GM18870 (cell line): ENCODE results near the gene PDGFRB.

ENCODE experiments used
- ATAC-seq: cut with Tn5 transposase; IDR thresholded peaks from one replicate; pipeline ENCODE4 v1.9.1; 2021; ENCODE audit warnings: moderate library complexity; ENCODE audit not compliant: unreplicated experiment

PDGFRB gene

DNA sequence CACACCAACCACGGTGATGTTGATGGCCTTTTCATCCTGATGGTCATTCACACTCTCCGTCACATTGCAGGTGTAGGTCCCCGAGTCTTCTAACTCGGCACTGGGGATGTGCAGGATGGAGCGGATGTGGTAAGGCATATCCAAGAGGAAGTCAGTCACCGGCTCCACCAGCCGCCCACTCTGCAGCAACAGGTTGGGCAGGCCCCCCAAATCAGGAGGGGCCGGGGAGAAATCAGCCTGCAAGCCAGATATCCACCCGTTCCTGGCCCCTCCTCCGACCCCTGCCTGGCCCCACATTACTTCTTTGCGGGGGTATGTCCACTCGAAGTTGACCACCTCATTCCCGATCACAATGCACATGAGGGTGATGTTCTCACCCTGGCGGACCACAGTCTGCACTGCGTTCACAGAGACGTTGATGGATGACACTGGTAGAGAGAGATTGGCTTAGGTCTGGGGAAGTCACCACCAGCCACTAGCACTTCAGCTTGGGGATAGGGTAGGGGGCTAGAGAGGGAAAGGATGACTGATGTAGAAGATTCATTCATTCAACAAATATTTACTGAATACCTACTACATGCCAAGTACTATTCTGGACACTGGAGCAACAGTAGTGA lies 22.0 kb downstream of the PDGFRB start:
- no peak for ATAC-seq

DNA sequence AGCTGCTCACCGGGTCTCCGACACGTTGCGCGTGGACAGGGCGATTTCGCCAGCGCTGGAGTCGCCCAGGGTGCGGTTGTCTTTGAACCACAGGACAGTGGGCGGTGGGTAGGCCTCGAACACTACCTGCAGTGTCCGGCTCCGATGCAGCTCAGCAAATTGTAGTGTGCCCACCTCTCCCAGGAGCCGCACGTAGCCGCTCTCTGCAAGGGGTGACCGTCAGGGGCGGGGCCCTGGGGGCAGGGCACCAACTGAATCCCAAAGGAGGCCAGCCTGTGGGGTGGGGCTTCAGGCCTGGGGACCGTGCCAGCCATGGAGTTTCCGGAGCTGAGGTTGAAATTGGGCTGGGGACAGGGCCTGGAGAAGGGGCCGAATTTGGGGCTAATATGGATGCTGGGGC lies 22.9 kb downstream of the PDGFRB start:
- ATAC-seq, result no peak

DNA sequence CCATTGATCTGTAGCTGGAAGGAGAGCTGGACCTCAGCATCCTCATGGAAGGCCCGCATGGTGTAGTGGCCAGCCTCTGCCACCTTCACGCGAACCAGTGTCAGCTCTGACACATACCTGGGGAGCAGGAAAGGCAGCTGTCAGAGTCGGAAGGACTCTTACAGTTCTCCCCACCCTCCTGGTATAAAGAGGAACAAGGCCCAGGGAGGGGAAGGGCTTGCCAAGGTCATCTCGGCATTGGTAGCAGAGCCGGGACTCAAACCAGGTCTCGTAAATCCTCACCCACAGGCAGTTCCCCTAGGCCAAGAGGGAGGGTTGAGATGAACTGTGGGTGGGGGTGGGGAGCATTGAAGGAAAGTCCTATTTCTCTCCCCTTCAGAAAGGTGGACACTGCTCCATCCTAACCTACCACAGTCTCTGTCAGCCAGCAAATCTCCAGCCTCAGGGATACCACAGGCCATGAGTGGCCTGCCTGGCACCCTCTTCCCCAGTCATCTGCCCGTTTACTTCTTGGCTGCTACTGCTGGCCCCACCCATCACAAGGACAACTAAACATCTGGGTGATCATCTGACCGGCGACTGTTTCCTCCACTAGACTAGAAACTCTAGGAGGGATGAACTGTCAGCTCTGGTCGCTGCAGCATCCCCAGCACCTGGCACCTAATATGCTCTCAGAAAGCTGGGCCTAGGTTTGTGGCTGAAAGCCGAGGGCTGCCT lies 23.5 kb downstream of the PDGFRB start:
- no peak for ATAC-seq

DNA sequence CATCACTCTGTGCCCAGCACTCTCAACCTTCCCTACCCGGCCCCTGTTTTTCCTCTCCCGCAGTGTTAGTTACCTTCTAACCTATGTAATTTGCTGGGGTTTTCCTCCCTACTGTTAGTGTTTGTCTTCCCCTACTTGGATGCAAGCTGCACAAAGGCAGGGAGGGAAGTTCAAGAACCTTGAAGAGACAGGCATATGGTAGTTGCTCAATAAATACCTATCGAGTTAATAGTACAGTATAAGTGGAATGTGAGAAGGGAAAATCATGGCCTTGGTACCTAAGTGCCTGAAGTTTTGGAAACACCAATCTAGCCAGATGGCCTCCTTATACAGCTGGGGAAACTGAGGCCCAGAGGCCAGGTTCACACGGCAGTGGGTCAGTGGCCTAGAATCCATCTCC lies 24.2 kb downstream of the PDGFRB start:
- no peak for ATAC-seq

DNA sequence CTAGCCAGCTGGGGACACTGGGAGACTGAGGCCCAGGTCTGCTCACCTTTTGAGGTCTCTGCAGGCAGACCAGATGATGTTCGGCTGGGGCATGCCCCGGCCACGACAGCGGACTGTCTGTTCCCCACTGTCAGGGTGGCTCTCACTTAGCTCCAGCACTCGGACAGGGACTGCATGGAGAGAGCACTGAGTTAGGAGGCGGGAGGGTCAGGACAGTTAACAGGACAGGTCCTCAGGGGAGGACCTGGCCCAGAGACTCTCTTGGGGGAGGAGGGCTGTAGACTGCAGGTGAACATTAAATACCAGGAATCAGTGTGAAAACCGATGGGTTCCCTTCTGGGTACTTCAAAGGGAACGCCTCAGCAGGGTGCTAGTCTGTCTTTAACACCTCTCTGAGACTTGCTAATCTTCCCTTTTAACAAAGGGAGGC lies 25.1 kb downstream of the PDGFRB start:
- no peak for ATAC-seq

GRCh38 chr5:150129813-150130492 lies 25.7 kb downstream of the PDGFRB start:
- ATAC-seq, result no peak

- ATAC-seq, result no peak
Measured at GRCh38 chr5:150129454-150129812, 26.2 kb downstream of the PDGFRB start.

DNA sequence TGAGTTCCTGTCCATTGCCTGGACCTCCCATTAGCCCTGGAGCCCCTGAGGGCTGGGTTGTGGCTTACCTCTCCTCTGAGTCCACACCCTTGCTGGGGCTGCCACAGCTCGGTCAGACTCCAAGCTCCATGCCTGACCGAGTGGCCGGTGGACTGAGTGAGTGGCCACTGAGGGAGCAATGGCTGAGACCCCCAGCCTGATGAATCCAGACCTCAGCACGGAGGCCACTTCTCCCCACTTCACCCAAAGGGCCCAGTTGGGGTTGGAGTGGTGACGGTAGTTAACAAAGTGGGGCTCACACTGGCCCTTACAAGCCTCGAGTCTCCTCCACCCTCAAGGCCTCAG lies 28.8 kb downstream of the PDGFRB start:
- no peak for ATAC-seq

- no peak for ATAC-seq
Measured at GRCh38 chr5:150126199-150126920, 29.3 kb downstream of the PDGFRB start.

GRCh38 chr5:150125334-150125733 lies 30.3 kb downstream of the PDGFRB start:
- ATAC-seq, result no peak

- ATAC-seq, result no peak
Measured at GRCh38 chr5:150124596-150124995, 31.0 kb downstream of the PDGFRB start.

DNA sequence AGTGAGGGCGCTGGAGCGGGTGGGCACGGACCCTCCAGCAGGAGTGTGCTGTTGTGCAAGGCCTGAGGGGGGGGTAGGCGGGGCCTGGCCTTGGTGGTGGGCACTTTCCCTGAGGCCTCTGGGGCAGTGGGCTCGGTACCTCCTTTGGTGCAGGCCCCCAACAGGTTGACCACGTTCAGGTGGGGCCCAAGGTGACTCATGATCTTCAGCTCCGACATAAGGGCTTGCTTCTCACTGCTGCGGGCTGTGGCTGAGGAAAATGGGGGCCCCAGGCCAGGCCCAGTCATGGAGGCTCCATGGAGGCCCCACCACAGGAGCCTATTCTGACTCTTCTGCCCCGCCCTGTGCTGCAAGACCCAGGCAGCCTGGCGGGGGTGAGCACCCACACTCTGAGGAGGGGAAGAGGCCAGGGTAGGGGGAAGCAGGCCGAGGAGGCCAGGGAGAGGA lies 31.5 kb downstream of the PDGFRB start:
- ATAC-seq, result no peak

- ATAC-seq, result no peak
Measured at GRCh38 chr5:150123542-150123941, 32.1 kb downstream of the PDGFRB start.

DNA sequence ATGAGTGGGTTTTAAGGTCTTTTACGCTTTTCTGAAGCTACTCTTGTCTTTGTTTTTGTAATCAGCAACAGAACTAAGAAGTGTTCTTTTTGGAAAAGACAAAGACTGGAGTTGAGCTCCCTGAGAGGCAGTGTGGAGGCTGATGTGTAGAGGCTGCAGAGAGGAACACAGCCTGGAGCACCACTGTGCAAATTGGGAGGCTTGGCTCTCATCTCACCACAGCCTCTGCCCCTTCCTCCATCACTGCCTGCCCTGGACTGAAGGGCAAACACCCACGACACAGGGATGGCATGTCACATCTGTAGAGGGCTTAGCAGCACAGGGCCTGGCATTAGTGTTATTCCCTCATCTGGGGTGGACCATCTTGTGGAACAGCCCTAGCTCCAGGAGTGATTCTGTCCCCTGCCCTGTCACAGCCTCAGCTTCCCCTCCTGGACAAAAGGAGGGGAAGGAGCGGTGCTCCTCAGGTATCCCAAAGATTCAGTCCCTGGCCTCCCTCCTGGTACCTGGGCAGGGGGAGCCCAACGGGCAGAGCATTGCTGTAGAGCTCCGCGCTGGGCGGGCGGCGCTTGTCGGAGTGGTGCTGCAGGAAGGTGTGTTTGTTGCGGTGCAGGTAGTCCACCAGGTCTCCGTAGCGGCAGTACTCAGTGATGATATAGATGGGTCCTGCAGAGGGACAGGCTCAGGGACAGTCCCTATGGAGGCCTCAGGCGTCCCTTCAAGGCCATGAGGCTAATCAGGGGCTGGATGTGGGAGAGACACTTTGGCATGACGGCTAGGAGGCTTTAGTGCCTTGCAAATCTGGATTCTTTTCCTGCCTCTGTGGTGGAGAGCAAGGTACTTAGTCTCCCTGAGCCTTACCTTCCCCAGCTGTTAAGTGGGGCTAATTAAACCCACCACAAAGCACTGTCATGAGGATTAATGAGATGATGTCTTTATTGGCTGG lies 32.8 kb downstream of the PDGFRB start:
- ATAC-seq, result no peak

GRCh38 chr5:150122158-150122510 lies 33.5 kb downstream of the PDGFRB start:
- no peak for ATAC-seq

DNA sequence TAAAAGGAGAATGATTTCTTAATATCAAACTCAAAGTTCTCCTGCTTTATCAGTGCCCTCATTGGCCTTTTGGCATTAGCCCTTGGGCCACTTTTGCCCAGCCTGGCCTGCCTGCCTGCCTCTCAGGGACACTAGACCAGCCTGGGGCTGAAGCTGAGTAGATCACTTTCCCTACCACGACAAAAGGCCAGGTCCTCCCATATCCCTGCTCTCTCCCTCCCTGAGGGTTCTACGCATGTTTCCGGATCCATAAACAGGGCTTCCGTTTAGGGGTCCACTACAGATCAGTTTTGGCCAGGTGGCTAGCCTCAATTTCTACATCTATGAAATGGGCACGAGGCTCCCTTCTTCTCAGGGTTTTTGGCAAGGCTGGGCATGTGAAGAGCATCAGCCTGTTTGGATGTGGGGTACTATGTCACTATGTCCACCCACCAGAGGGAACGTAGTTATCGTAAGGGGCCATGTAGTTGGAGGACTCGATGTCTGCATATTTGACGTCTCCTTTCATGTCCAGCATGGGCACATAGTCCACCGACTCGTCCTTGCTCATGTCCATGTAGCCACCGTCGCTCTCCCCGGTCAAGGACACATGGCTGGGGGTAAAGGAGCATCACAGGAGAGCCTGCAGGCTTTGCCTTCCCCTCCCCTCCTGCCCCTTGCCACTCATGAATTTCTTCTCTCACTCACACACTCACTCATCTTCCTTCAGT lies 34.0 kb downstream of the PDGFRB start:
- no peak for ATAC-seq

- no peak for ATAC-seq
Measured at GRCh38 chr5:150120617-150121447, 34.8 kb downstream of the PDGFRB start.

DNA sequence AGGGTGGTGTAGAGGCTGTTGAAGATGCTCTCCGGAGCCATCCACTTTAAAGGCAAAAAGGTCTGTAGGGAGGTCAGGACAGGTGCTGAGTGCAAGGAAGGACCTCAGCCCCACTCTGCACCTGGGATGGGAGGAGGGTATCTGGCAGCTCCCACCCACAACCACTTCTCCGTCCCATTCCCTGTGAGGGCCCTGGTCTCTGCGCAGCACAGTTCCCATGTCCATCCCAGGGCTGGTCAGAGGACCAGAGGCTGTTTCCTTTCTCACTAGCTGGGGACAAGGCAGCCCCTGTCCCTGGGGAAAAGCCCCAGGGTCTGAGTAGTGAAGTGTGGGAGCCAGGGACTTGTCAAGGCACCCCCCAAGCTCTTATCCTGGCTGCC lies 35.6 kb downstream of the PDGFRB start:
- ATAC-seq, result no peak

DNA sequence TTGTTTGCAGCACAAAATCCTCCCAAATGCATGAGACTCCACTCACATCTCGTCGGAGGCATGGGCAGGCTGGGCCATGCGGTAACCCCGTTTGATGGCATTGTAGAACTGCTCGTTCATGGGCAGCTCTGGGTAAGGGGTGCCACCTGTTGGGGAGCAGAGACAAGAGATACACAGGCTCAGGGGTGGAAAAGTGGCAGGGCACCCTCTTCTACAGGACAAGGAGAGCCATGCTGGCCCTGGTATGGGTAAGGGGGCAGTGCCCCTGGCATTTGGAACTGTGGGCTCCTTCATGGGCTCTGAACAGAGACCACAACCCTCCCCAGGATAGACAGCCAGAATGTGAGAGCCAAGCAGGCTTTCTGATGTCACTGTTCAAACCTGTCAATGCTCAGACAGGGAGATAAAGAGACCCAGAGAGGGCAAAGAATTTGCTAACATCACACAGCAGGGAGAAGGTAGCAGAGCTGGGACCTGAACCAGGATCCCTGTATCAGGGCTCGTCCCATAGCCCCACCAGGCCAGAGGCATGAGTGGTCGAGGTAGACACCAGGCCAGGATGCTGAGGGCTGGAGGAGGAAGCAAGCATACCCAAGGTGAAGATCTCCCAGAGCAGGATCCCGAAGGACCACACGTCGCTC lies 36.1 kb downstream of the PDGFRB start:
- no peak for ATAC-seq
